Stimulated activated CD4-positive, alpha-beta T cell treated with anti-CD3 and anti-CD28 coated beads, Interleukin-4, amount 100 ng/mL, for 1 hour (primary cell): ENCODE measurements around the gene EIF3C.
"Not testable (repeated sequence)": the region's sequence is repeated elsewhere in the genome, so short reads cannot be mapped to it uniquely, and the experiment has no call there.

Experiments used
- DNase-seq: peaks from one replicate; pipeline ENCODE4 v3.0.0-alpha.2; 2020

The EIF3C gene

DNA sequence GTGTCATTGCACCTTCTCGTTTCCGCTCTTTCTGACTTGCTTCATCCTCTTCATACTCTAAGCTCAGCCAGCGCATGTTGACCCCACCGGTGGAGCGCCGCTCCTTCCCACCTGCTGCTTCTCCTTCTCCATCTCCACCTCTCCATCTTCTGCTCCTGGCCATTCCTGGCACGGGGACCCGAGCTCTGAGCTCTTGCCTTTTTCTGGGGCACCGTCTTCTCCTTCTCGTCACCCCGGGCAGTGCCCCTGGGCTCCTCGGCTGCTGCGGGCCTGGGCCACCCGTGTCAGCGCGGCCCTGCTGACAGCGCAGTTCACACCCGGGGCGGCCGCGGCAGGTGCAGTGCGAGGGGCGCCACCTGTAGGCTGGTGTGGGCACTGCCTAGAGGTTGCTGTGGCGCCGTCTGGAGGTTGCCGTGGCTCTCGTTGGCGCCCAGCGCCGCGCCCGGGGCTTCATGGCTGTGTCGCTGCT lies 38.8 kb downstream of the EIF3C start:
- DNase-seq: peak; percentile 43

DNA sequence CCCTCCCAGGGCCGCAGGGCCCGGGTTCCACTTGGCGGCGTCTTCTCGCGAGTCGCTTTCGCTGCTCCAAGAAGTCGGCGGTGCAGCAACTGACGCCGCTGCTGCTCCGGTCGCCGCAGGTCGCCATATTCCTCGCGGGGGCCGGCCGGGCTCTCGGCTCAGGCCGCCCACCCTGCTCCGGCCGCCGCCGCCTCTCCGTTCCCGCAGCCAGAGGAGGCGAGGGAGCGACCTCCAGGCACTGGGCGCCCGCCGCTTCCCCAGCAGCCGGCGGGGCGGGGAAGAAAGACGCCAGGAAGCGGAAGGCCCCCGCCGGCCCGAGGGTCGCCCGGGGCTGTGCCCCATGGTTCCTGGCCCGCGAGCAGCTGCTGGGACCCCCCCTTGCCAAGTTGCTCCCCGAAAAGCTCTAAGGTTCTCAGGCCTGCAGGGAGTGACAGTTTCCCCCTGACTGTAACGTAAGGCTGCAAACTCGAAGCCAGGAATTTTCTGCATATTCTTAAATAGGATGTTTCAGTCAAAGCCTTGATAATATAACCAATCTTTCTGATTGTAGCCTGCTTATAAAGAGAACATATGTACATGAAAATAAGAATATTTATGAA lies 39.3 kb downstream of the EIF3C start:
- not testable (repeated sequence) for DNase-seq

DNA sequence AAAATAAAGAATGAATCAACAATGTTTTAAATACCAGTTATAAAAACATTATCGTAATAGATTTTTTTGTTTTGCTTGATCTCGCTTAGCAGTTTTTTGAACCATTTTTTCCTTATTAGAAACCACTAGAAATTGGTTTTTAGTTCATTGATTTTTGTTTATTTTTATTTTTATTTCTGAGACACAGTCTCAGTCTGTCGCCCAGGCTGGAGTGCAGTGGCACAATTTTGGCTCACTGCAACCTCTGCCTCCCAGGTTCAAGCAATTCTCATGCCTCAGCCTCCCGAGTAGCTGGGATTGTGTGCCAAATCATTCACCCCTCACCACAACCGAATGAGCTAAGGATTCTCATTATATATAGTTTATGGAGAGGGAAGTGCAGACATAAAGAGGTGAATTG lies 40.2 kb downstream of the EIF3C start, which contains the start of gene NPIPB9:
NPIPB9 (plus strand) TSS at position 301 of the 400 bp plus-strand sequence.
- DNase-seq: not testable (repeated sequence)

DNA sequence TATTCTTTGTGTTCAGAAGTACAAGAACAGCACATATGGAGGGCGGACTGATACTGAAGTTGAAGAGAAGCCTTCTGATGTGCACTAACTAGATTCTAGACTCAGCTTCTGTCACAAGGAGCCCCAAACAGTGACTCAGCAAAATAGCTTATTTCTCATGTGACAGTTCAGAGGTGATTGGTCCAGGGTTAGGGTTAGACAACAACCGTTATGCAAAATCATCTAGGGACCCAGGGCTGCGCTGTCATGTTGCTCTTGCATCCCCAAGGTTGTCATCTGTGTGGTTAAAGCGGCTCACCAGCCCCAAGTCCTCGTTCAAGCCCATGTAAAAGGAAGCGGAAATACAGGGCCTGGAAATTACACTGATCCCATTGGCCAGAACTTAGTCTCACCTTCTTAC lies 70.4 kb downstream of the EIF3C start:
- not testable (repeated sequence) for DNase-seq

DNA sequence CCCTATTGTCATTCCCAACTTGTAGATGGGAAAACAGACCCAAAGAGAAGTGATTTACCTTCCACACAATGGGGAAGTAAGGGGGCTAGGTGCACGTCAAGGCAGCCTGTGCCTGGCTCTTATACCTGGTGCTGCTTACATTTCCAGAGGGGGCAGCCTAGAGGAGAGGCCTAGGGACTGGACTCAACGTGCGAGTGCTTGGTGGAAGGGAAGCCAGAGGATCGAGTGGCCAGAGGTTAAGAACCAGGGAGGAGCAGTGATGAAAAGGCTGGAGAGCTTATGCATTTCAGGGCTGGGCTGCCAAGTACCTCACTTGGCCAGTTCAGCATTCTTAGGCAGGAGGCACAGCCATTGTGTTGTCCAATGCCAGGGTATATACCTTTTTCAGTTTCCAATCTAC lies 71.1 kb downstream of the EIF3C start:
- DNase-seq: not testable (repeated sequence)
